Middle frontal gyrus (tissue), 1 donor: Measurements from ENCODE around the gene CBARP.
"Not testable (repeated sequence)": the region's sequence is repeated elsewhere in the genome, so short reads cannot be mapped to it uniquely, and the experiment has no call there.

Source experiments
- DNase-seq: peaks from one replicate; pipeline ENCODE4 v3.0.0-alpha.2; 2015; ENCODE audit warnings: low spot score; ENCODE audit errors: extremely low spot score

CBARP gene

DNA sequence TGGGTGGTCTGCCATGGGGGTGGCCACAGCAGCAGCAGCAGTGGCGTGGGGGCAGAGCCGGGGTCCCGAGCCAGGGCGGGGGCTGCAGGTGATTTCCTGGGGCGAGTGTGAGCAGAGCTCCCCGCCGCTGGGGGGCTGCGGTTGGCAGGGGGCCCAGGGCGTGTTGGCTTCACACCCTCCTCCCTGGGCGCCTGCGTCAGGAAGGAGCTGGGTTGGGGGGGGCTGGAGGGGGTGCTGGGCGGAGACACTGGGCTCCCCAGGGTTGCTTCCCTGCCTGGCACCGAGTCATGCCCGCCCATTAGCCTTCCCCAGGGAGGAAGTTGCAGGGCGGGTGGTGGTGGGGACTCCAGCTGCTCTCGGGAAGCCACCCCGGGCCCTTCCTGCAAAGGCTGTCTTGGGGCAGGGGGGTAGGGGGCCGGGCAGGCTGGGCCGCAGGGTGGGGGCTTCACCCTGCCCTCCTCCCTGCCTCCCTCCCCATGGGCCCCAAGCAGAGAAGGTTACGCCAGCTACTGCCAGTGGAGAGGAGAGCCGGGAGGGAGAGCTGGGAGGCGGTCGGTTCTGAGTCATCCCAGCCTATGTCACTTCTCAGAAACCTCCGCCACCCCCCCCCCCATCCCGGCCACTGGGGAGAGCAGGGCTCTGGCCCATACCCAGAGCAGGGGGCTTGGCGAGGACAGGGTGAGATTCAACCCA is 15.2 kb upstream of the CBARP start:
- DNase-seq: peak; percentile 84

DNA sequence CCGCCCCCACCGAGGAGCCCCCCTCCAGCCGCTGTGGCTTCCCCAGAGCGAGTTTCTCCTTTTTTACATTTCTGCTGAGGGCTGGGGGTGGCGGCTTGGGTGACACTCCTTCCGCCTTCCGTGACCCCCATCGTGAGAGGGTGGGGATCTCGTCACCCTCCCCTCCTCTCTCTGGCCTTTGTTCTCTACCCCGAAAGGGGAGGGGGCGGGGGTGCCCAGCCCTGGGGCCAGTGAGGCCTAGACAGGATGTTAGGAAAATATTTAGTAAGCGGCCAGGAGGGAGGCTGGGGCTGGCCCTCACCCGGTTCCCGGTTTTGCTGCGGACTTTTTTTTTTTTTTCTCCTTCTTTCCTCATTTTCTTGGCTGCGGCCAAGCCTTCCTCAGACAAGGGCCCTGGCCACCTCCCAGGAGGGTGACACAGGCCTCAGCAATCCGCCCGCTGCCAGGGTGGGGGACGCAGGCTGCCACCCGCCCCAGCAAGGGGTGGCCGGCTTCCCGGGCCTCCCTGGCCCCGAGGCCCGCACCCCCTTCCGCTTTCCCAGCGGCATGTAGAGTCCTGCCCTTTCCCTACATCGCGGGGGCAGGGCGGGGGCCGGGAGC is 14.5 kb upstream of the CBARP start:
- no peak for DNase-seq

DNA sequence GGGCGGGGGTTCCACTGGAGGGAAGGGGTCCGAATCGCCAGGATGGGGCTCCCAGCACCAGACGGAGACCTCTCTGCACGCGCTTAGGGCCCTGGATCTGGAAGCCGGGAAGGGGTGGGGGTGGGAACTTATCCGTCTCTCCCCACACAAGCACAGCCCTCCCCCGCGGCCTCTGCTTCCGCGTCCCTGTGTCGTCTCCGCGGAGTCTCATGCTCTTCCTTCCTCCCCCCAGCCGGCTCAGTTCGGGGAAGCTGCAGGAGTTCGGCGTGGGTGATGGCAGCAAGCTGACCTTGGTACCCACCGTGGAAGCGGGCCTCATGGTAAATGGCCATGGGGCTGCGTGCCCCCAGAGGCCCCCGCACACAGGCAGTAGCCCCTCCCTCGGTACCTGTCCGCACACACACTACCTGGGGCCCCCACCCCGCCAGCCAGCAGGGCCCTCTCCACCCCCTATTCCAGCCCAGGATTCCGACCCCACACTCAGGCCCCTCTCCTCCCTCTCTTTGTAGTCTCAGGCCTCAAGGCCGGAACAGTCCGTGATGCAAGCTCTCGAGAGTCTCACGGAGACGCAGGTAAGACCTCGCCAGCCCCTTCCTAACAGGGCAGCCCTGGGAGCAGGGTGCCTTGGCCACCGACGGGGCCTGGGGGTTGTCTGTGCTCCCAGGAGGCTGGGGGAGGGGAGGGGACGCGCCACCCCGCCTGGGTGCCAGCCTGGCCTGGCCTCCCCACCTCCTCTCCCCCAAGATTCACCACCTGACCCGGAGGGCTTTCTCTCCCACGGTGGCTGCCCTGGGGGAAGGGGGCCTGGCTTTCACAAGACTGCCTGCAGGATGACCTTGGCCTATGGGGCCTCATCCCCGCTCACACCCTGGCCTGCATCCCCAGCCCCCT is 13.8 kb upstream of the CBARP start:
- no peak for DNase-seq

DNA sequence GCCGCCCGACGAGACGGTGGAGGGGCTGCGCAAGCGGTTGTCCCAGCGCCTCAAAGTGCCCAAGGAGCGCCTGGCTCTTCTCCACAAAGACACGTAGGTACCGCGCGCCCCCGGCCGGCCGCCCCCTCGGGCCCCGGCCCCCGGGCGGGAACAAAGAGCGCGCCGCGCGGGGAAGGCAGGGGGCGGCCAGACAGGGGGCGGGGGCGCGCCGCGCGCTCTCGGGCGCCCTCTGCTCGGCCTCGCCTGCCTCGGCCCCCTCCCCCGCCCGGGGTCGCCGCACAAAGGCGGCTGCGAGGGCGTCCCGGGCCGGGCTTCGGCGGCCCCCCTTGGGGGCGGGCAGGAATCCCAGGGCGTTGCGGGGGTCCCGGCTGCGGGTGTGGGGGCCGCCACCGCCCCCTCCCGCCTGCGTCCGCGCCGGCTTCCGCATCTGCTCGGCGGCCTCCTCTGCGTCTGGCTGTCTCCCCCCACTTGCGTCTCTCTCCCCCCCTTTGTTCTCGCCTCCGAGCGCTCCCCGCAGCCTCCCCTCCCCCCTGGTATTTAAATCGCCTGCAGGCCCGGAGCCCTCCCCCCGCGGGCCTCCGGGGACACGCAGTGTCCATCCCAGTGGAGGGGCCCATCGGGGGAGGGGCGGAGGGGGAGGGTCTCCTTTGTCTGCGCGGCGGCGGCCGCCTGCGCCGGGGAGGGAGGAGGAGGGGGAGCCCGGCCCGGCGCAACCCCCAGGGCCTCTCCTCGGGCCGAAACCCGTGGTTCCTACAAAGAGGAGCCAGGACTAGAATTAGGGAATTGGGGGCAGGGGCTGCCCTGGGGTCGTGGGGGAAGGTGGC is 12.8 kb upstream of the CBARP start:
- no peak for DNase-seq

DNA sequence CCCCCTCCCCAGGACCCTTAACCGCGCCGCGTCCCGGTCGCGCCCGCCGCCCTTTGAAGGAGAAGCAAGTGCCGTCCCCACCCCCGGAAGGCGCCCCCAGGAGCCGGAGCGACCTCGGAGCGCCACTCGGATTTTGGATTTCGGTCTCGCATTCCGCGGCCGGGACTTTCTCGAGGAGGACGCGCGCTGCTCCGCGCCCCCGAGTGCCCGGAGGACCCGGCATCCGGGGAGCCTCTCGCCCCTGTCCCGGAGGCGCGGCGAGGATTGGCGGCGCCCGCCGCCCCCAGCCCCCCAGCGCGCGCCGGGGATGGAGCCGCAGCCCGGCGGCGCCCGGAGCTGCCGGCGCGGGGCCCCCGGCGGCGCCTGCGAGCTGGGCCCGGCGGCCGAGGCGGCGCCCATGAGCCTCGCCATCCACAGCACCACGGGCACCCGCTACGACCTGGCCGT is 12.2 kb upstream of the CBARP start:
- no peak for DNase-seq

DNA sequence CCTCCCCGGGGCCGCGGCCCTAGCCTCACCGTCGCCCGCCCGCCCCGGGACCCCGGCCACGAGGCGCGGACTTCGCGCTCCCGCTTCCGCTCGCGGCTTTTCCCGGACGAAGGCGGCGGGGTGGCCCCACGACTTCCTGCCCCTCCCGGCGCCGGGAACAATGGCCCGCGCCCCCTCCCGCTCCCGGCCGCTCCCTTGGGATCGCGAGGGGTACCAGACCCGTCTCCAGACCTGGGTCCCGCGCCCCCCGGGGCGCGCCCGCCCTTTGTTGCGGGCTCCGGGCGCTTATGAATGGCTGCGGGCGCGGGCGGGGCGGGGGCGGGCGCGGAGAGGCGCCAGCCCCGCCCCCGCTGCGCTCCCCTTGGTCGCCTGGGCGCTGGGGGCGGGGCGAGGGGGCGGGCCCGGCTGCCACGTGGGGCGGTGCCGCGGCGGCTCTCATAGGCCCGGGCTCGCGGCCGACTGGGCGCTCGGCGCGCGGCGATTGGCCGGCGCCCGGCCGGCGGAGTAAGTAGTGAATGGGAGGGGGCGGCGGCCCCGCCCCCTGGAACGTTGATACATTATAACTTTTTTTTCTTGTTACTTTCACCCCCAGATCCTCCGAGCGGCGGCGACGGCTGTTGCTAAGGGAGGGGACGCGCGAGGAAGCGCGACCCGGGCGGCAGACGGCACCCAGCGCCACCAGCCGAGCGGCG is 11.6 kb upstream of the CBARP start:
- DNase-seq: peak; percentile 87

DNA sequence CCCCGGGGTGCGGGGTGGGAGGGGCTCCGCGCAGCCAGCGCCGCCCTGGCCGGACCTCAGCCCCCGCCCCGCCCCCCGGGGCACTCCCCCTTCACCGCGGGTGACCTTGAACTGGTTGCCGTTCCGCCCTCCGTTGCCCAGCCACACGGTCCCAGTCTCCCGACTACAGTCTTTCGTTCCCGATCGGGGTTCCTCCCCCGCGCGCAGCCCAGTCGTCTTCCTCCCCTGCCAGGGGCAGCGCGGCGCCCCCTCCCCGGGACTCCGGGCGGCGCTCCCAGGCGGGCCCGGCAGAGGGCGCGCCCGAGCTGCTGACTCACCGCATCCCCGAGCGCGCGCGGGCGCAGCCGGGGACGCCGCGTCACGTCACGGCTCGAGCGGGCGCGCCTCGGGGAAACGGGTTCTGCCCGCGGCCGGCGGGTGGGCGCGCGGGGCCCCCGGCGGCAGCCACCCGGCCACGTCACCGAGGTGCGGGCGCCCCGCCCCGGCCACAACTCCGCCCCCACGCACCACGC is 11.0 kb upstream of the CBARP start:
- no peak for DNase-seq

DNA sequence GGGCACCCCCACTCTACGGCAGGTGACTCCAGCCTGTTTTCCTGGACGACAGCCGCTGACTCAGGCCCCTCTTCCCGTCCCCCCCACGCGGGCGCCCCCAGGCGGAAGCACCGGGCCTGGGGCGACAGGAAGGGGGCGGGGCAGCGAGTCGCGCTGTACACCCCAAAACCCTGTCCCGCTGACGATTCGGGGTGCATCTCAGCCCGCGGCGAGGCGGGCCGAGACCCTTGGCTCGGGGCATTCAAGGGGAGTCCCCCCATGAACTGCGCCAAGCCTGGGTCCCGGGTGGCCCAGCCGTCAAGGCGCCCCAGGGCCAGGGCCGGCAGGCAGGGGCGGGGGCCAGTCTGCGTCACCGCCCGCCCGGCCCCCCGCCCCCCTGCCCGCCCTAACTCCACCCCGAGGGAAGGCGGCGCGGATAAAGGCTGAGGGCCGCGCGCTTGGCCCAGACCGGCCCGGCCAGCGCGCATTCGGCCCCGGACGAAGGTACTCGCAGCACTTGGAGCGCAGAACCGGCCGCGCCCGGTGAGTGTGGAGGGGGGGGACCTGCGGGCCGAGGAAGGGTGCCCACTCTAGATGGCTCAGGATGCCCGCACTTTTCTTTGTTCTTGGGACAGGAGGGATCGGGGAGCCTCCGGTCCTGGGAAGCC is 10.5 kb upstream of the CBARP start, which contains the start of gene MIDN:
TSS of gene MIDN (plus strand) at position 445 of the 647 bp plus-strand sequence. CDS start 1,714 bp downstream, outside the sequence.
- DNase-seq: no peak

DNA sequence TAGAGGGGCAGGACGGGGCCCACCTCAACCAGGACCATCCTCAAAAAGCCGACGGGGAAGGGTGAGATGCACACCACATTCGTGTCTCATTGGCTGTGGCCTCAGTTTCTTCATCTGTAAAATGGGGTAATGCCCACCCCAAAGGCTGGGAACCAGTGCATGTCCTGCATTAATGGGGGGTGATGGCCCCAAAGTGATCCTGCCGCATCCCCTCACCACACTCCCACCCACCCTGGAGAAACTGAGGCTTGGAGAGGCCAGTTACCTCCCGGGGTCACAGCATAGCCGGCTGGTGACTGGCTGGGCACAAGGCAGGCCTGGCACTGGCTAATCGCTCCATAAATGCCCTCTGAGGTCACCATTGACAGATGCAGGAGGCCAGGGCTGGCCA is 9.9 kb upstream of the CBARP start:
- DNase-seq: no peak

DNA sequence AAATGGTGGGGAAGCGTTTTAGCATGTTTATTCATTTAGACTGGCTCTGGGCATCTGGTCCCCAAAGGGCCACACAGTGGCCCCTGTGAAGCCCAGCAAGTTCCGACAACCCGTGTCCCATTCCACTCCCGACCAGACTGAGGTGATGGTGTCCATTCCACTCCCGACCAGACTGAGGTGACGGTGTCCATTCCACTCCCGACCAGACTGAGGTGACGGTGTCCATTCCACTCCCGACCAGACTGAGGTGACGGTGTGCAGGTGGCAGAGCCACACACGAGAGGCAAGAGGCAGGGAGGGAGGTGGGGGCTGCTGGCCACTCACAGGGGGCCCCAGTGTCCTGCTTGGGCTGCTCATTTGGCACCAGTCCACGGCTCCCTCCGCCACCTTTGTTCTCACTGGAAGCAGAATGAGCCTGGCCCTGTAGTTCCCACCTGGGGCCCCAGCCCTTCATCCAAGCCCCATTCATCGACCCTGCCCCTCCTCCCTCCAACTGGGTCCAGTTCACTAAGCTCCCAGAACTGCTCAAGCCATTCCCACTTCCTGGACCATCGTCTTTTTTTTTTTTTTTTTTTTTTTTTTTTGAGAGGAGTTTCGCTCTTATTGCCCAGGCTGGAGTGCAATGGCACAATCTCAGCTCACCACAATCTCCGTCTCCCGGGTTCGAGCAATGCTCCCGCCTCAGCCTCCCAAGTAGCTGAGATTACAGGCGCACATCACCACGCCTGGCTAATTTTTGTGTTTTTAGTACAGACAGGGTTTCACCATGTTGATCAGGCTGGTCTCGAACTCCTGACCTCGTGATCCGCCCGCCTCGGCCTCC is 8.7 kb upstream of the CBARP start:
- DNase-seq: not testable (repeated sequence)

DNA sequence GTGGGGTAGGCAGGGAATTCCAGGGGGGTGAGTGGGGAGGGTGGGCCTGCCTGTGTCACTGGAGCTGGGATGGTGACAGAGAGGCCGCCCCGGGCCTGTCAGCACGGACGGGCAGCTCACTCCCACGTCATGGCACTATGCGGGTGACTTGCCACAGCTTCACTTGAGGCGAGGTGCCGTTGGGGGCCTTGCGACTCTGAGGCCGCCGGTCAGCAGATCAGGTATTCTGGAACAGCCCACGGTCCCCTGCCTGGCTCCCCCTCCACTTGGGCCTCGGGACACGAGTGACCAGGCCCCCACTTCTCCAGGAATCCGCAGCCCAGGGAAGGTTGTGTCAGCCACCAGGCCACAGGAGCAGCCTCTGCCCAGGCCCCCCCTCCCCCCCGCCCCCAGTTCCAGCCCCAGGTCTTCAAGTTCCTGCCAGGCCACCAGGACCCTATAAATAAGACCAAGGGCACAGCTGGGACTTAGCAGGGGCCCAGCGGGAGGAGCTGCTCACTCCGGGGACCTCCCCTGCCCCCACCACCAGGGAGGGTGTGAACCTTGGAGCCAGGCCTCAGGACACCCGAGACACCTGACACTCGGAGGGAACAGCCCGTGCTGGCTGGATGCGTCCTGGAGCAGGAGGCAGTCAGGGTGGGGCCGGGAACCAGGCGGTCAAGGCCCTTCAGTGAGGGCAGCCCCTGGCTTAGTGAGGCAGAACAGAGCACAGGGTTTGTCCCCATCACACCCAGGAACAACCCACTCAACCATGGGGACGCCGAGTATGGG is 7.9 kb upstream of the CBARP start:
- DNase-seq: no peak

DNA sequence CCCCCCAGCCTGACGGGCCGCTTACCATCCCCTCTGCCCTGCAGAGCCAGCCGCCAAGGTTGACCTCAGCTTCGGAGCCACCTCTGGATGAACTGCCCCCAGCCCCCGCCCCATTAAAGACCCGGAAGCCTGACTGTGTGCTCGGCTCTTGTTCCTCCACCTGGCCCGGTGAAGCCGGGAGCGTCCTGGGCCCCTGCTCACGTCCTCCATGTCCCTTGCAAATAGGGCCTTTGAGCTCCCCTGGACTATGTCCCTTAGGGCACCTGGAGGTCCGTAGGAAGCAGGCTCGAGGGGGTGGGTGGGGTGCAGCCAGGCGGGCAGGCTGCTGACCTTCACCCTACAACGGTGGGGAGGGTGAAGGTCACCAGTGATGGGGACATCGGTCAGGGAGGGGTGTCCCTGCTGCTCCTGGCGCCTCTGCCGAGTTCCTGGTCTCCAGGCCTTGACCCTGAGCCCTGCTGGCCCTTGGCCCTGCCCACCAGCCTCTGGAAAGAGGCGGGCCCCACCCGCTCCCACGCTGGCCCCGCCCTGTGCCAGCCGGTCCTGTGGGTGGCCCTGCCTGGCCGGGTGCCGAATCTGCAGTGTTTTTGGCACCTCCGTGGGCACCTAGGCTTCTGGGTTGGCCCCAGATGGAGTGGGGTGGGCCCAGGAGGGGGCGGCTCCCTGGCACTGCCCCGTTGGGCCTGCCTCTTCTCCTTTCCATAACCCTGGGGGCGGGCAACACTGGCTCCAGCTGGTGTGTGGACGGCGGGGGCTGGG is 7.1 kb upstream of the CBARP start:
- no peak for DNase-seq

DNA sequence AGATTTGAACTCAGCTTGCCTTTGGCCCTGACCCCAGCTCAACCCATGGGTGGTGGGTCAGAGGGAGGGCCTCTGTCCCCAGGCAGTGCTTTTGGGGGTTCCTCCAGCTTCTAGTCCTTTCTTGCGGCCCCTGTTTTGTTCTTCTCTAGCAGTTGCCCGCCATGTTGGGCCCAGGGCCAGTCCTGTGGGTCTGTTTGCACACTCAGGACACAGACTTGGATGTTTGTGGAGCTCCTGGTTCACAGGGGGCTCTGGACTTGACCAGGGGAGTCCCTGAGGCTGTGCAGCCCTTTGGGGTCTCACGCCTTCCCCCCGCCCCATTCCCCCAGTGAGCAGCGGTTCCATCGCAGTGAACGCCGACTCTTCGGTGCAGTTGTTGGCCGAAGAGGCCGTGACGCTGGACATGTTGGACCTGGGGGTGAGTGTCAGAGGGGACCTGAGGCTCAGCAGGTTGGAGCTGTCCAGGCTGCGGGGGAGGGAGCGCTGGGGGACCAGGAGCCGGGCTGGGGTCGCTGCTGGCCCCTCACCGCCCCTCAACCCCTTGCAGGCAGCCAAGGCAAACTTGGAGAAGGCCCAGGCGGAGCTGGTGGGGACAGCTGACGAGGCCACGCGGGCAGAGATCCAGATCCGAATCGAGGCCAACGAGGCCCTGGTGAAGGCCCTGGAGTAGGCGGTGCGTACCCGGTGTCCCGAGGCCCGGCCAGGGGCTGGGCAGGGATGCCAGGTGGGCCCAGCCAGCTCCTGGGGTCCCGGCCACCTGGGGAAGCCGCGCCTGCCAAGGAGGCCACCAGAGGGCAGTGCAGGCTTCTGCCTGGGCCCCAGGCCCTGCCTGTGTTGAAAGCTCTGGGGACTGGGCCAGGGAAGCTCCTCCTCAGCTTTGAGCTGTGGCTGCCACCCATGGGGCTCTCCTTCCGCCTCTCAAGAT is 6.2 kb upstream of the CBARP start:
- DNase-seq: no peak

DNA sequence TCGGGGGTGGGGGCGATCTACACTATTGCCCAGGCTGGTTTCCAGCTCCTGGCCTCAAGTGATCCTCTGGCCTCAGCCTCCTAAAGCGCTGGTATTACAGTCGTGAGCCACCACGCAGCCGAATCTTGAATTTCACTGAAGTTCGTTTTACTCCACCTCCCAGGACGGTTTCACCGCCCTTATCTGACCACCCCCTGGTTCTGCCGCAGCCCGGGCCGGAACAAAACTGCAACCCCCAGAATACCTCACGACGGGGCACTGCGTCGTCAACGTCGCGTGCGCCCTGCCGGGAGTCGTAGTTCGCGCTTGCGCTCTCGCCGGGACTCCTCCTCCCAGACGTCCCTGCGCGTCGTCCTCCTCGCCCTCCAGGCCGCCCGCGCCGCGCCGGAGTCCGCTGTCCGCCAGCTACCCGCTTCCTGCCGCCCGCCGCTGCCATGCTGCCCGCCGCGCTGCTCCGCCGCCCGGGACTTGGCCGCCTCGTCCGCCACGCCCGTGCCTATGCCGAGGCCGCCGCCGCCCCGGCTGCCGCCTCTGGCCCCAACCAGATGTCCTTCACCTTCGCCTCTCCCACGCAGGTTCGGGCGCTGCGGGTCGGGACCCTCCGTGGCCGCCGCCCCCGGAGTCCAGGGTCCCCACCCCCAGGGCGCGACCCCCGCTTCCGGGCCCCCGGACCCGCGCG is 3.8 kb upstream of the CBARP start, which contains the start of gene ATP5F1D:
TSS of gene ATP5F1D (plus strand) at position 335 of the 679 bp plus-strand sequence. CDS start at position 435, 100 bp downstream.
- peak; percentile 86 for DNase-seq

DNA sequence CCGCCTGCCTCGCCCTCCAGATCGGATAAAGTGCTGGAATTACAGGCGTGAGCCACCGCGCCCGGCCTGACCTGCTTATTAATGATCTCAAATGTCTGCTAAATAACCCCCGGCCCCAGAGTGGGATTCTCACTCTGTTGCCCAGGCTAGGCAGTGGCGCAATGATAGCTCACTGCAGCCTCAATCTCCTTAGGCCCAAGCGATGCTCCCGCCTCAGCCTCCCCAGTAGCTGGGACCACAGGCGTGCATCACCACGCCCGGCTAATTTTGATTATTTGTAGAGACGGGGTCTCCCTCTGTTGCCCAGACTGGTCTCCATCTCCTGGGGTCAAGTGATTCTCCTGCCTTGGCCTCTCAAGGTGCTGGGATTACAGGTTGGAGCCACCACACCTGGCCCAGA is 3.1 kb upstream of the CBARP start:
- no peak for DNase-seq
